Measurements from ENCODE around the gene ADCY7.

GRCh38 chr16:50334106-50334975 is 68.0 kb downstream of the ADCY7 start:
- TF ChIP-seq CTCF (IDR thresholded peaks at IDR 0.05; ENCODE audit: poor library complexity) = no peak
- no peak for TF ChIP-seq EZH2 (IDR thresholded peaks at IDR 0.05; ENCODE audit: borderline replicate concordance)
